ENCODE measurements around the gene ARL6IP4. TPM values are rescaled to one million over a fixed set of nuclear protein-coding genes. Genes with fewer than 3 reads are reported as not detected.

Gene ARL6IP4
- total RNA-seq, 6 donors from 2014 or later = 163 to 248 (median 187) TPM

- ATAC-seq (ENCODE audit: low FRiP score in 2 of 2) (no peak), DNase-seq (no peak)
- 84 to 87% methylated on average over 17 to 19 of the region's 19 CpGs for WGBS, 2 donors
- Histone ChIP-seq H3K27me3 (no peaks in the 10 kb centered on the region), H3K4me1 (peaks cover 0 to 4% (median 0%) of the 10 kb centered on the region in 4 donors), H3K4me3 (no peak overlapping the region), H3K36me3 (peaks cover 0 to 53% (median 26%) of the 10 kb centered on the region in 4 donors), H3K9me3 (no peaks in the 10 kb centered on the region), H3K27ac (no peak overlapping the region)
- no peak for TF ChIP-seq POLR2A (IDR thresholded peaks at IDR 0.05)
These were observed 47.4 kb downstream of the ARL6IP4 start for GRCh38 chr12:123027726-123028445.

- TF ChIP-seq POLR2AphosphoS5 (IDR thresholded peaks at IDR 0.05) = no peak
- TF ChIP-seq CTCF (IDR thresholded peaks at IDR 0.05) = no peak
- no peak for TF ChIP-seq EP300 (IDR thresholded peaks at IDR 0.05)
- no peak for TF ChIP-seq POLR2A (IDR thresholded peaks at IDR 0.05)
- Histone ChIP-seq H3K27ac (no peak overlapping the region), H3K4me3 (no peak overlapping the region), H3K27me3 (no peaks in the 10 kb centered on the region), H3K4me1 (peaks cover 2 to 9% (median 3%) of the 10 kb centered on the region in 4 donors), H3K9me3 (no peaks in the 10 kb centered on the region), H3K36me3 (peaks cover 0 to 59% (median 29%) of the 10 kb centered on the region in 4 donors)
- ATAC-seq (ENCODE audit: low FRiP score in 2 of 2) = no peak
- whole genome bisulfite sequencing, 2 donors = 83 to 84% methylated on average over 7 of the region's 7 CpGs
- no peak for DNase-seq
These were observed 48.0 kb downstream of the ARL6IP4 start for GRCh38 chr12:123028475-123028874.

GRCh38 chr12:123029550-123029949 lies 49.1 kb downstream of the ARL6IP4 start:
- no peak overlapping the region for H3K4me3 ChIP-seq
- H3K9me3 ChIP-seq = no peaks in the 10 kb centered on the region
- ATAC-seq (ENCODE audit: low FRiP score in 2 of 2) (no peak), DNase-seq (no peak)
- H3K27ac ChIP-seq = no peak overlapping the region
- H3K27me3 ChIP-seq = no peaks in the 10 kb centered on the region
- no peak for TF ChIP-seq CTCF (IDR thresholded peaks at IDR 0.05)
- no peak for TF ChIP-seq POLR2A (IDR thresholded peaks at IDR 0.05)
- no peak for TF ChIP-seq POLR2AphosphoS5 (IDR thresholded peaks at IDR 0.05)
- no peak for TF ChIP-seq EP300 (IDR thresholded peaks at IDR 0.05)
- peaks cover 6 to 15% (median 10%) of the 10 kb centered on the region in 4 donors for H3K4me1 ChIP-seq
- H3K36me3 ChIP-seq = peaks cover 0 to 70% (median 32%) of the 10 kb centered on the region in 4 donors

GRCh38 chr12:123030686-123031085 lies 50.2 kb downstream of the ARL6IP4 start:
- no peak for TF ChIP-seq CTCF (IDR thresholded peaks at IDR 0.05)
- TF ChIP-seq EP300 (IDR thresholded peaks at IDR 0.05) = no peak
- TF ChIP-seq POLR2A (IDR thresholded peaks at IDR 0.05) = no peak
- TF ChIP-seq POLR2AphosphoS5 (IDR thresholded peaks at IDR 0.05) = no peak
- no peaks in the 10 kb centered on the region for H3K27me3 ChIP-seq
- ATAC-seq (ENCODE audit: low FRiP score in 2 of 2) = no peak

GRCh38 chr12:123031171-123031845 lies 50.8 kb downstream of the ARL6IP4 start:
- H3K4me1 ChIP-seq = peaks cover 6 to 15% (median 10%) of the 10 kb centered on the region in 4 donors
- 85 to 94% methylated on average over 7 to 10 of the region's 10 CpGs for WGBS, 2 donors

More at GRCh38 chr12:123030686-123031085, 50.2 kb downstream of the ARL6IP4 start:
- DNase-seq = no peak
- Histone ChIP-seq H3K4me3 (no peak overlapping the region), H3K9me3 (no peaks in the 10 kb centered on the region), H3K4me1 (peaks cover 6 to 15% (median 10%) of the 10 kb centered on the region in 4 donors), H3K36me3 (peaks cover 0 to 71% (median 32%) of the 10 kb centered on the region in 4 donors), H3K27ac (no peak overlapping the region)
- 85 to 88% methylated on average over 1 of the region's 1 CpG for WGBS, 2 donors

More at GRCh38 chr12:123031171-123031845, 50.8 kb downstream of the ARL6IP4 start:
- DNase-seq (no peak), ATAC-seq (ENCODE audit: low FRiP score in 2 of 2) (no peak)
- H3K27ac ChIP-seq = no peak overlapping the region
- H3K27me3 ChIP-seq = no peaks in the 10 kb centered on the region
- no peaks in the 10 kb centered on the region for H3K9me3 ChIP-seq
- peaks cover 0 to 69% (median 30%) of the 10 kb centered on the region in 4 donors for H3K36me3 ChIP-seq
- TF ChIP-seq POLR2A (IDR thresholded peaks at IDR 0.05) (no peak), POLR2AphosphoS5 (IDR thresholded peaks at IDR 0.05) (no peak), EP300 (IDR thresholded peaks at IDR 0.05) (no peak), CTCF (IDR thresholded peaks at IDR 0.05) (no peak)
- no peak overlapping the region for H3K4me3 ChIP-seq
